Endodermal cell (in vitro differentiated cells): ENCODE results near the gene ENGASE. TPM values are rescaled to one million over a fixed set of nuclear protein-coding genes. Genes with fewer than 3 reads are reported as not detected.

Experiments
- DNase-seq: peaks from one replicate; pipeline ENCODE4 v3.0.0-alpha.2; 2017
- H3K27ac ChIP-seq: 2 replicates; pipeline ENCODE4 v1.5.1; 2013; ENCODE audit warnings: mild to moderate bottlenecking, low read depth, low read length, moderate library complexity
- H3K27me3 ChIP-seq: 2 replicates; pipeline ENCODE4 v1.6.1; 2013; ENCODE audit warnings: mild to moderate bottlenecking, low read length, moderate library complexity; ENCODE audit not compliant: insufficient read depth, control insufficient read depth, poor library complexity, severe bottlenecking
- H3K36me3 ChIP-seq: 2 replicates; pipeline ENCODE4 v1.7.0; 2013; ENCODE audit warnings: mild to moderate bottlenecking, low read length, moderate library complexity; ENCODE audit not compliant: control insufficient read depth, insufficient read depth
- H3K4me1 ChIP-seq: one replicate; pipeline ENCODE4 v1.7.0; 2013; ENCODE audit warnings: low read length; ENCODE audit not compliant: control insufficient read depth, insufficient read depth
- H3K4me3 ChIP-seq: 2 replicates; pipeline ENCODE4 v1.5.1; 2013; ENCODE audit warnings: mild to moderate bottlenecking, low read length, moderate library complexity
- H3K9ac ChIP-seq: 2 replicates; pipeline ENCODE4 v1.6.1; 2013; ENCODE audit warnings: mild to moderate bottlenecking, low read length, moderate library complexity; ENCODE audit not compliant: poor library complexity, severe bottlenecking; ENCODE audit errors: extremely low read depth
- H3K9me3 ChIP-seq: 2 replicates; pipeline ENCODE4 v1.6.1; 2013; ENCODE audit warnings: mild to moderate bottlenecking, low read length, moderate library complexity; ENCODE audit not compliant: control insufficient read depth
- H3K27ac Mint-ChIP-seq: 2 replicates; pipeline ENCODE4 v1.8.0; 2020; ENCODE audit warnings: mixed read lengths
- H3K27me3 Mint-ChIP-seq: 2 replicates; pipeline ENCODE4 v1.8.0; 2021; ENCODE audit warnings: mild to moderate bottlenecking, mixed read lengths; ENCODE audit not compliant: insufficient read depth
- H3K36me3 Mint-ChIP-seq: 2 replicates; pipeline ENCODE4 v1.8.0; 2020; ENCODE audit warnings: low read depth, mixed read lengths
- H3K4me1 Mint-ChIP-seq: 2 replicates; pipeline ENCODE4 v1.8.0; 2020; ENCODE audit warnings: mixed read lengths
- H3K4me3 Mint-ChIP-seq: 2 replicates; pipeline ENCODE4 v1.8.0; 2020; ENCODE audit warnings: mild to moderate bottlenecking, moderate library complexity, mixed read lengths
- H3K9me3 Mint-ChIP-seq: 2 replicates; pipeline ENCODE4 v1.8.0; 2020; ENCODE audit warnings: mild to moderate bottlenecking, mixed read lengths
- WGBS, 2 experiments: methylation state at CpG; one replicate each; pipeline versions ENCODE4 v1.1.5 to v1.1.7; 2013; ENCODE audit warnings: missing lambda C conversion rate in 2 of 2, mixed read lengths in 1 of 2; ENCODE audit not compliant: insufficient coverage in 1 of 2, insufficient read length in 1 of 2; 5-methylcytosine and 5-hydroxymethylcytosine counted together
- total RNA-seq, 2 donors: library from RNA; stranded (reverse); fragmentation: NEBNext Ultra II Directional in 1 of 2; extraction: Animal tissue kit (Norgen Biotek cat#: 25700) in 1 of 2; gene quantifications; 2 replicates in 1 of 2; 3 replicates in 1 of 2; pipeline ENCODE4 v1.2.1, GENCODE V29; 2021
- TF ChIP-seq, protein P1 (sequence below): fragments of 200-600 bp; sonication (generic); conservative IDR thresholded peaks from 2 replicates; pipeline ENCODE4 v1.5.0; 2021; ENCODE audit warnings: antibody characterized with exemption, mild to moderate bottlenecking

The ENGASE gene
- total RNA-seq, 2 donors from 2014 or later, result 40.8 to 42.0 TPM

DNA sequence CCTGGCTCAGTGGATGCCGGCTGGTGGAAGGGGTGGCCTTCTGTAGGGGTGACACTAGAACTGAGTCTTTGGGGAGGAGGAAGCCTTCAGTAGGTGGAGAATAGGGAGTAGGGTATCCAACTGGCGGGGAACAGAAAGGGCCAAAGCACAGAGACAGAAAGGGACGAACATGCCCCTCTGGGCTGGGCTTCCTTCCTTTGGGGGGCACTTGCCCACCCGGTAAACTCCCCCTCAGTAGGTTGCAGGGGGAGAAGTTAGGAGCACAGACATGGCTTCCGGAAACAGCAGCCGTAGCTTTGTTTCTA lies 774 bp downstream of the ENGASE start:
- Mint-ChIP-seq H3K4me1 (peaks cover 8% of the 10 kb centered on the region), H3K36me3 (peaks cover 20% of the 10 kb centered on the region), H3K27me3 (peaks cover 9% of the 10 kb centered on the region), H3K27ac (peak overlapping the region; percentile 59), H3K4me3 (peak overlapping the region; percentile 74), H3K9me3 (no peaks in the 10 kb centered on the region)
- WGBS, 2 experiments, result 36 to 55% methylated on average over 5 to 6 of the region's 6 CpGs
- H3K9me3 ChIP-seq, result no peaks in the 10 kb centered on the region
- DNase-seq, result no peak
- H3K4me1 ChIP-seq, result no peaks in the 10 kb centered on the region
- no peaks in the 10 kb centered on the region for H3K27me3 ChIP-seq
- peaks cover 9% of the 10 kb centered on the region for H3K36me3 ChIP-seq
- peak overlapping the region; percentile 85 for H3K4me3 ChIP-seq
- peak overlapping the region; percentile 49 for H3K9ac ChIP-seq
- TF ChIP-seq, protein P1, sequence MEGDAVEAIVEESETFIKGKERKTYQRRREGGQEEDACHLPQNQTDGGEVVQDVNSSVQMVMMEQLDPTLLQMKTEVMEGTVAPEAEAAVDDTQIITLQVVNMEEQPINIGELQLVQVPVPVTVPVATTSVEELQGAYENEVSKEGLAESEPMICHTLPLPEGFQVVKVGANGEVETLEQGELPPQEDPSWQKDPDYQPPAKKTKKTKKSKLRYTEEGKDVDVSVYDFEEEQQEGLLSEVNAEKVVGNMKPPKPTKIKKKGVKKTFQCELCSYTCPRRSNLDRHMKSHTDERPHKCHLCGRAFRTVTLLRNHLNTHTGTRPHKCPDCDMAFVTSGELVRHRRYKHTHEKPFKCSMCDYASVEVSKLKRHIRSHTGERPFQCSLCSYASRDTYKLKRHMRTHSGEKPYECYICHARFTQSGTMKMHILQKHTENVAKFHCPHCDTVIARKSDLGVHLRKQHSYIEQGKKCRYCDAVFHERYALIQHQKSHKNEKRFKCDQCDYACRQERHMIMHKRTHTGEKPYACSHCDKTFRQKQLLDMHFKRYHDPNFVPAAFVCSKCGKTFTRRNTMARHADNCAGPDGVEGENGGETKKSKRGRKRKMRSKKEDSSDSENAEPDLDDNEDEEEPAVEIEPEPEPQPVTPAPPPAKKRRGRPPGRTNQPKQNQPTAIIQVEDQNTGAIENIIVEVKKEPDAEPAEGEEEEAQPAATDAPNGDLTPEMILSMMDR, result no peak
- H3K27ac ChIP-seq, result no peak overlapping the region

- peak overlapping the region; percentile 74 for H3K4me3 Mint-ChIP-seq
- Histone ChIP-seq H3K4me3 (peak overlapping the region; percentile 85), H3K4me1 (no peaks in the 10 kb centered on the region), H3K36me3 (peaks cover 9% of the 10 kb centered on the region), H3K27me3 (no peaks in the 10 kb centered on the region), H3K27ac (no peak overlapping the region), H3K9ac (no peak overlapping the region), H3K9me3 (no peaks in the 10 kb centered on the region)
- peak overlapping the region; percentile 59 for H3K27ac Mint-ChIP-seq
- peak; percentile 49 for DNase-seq
- H3K27me3 Mint-ChIP-seq, result peaks cover 7% of the 10 kb centered on the region
- TF ChIP-seq, protein P1, result no peak
- H3K9me3 Mint-ChIP-seq, result no peaks in the 10 kb centered on the region
- H3K4me1 Mint-ChIP-seq, result peaks cover 8% of the 10 kb centered on the region
- H3K36me3 Mint-ChIP-seq, result peaks cover 25% of the 10 kb centered on the region
- WGBS, 2 experiments, result 84% methylated on average over 9 of the region's 9 CpGs
Observed at GRCh38 chr17:79075861-79076406, 1.3 kb downstream of the ENGASE start.

GRCh38 chr17:79077587-79077986 lies 3.0 kb downstream of the ENGASE start:
- Mint-ChIP-seq H3K27me3 (no peaks in the 10 kb centered on the region), H3K36me3 (peaks cover 40% of the 10 kb centered on the region), H3K9me3 (peaks cover 1% of the 10 kb centered on the region), H3K4me1 (peaks cover 8% of the 10 kb centered on the region), H3K27ac (no peak overlapping the region), H3K4me3 (no peak overlapping the region)
- Histone ChIP-seq H3K36me3 (peaks cover 14% of the 10 kb centered on the region), H3K27ac (no peak overlapping the region), H3K27me3 (no peaks in the 10 kb centered on the region), H3K4me1 (no peaks in the 10 kb centered on the region), H3K9ac (no peak overlapping the region), H3K9me3 (no peaks in the 10 kb centered on the region), H3K4me3 (no peak overlapping the region)
- peak; percentile 40 for DNase-seq
- 90% methylated on average over 2 to 12 of the region's 12 CpGs for WGBS, 2 experiments
- TF ChIP-seq, protein P1, result no peak
